Stimulated activated CD8-positive, alpha-beta memory T cell treated with anti-CD3 and anti-CD28 coated beads, Interleukin-4, amount 100 ng/mL, for 4 hours (primary cell): ENCODE data around the gene KLHL29.

Experiments
- DNase-seq, 2 donors: peaks; one replicate each; pipeline ENCODE4 v3.0.0-alpha.2; 2020; ENCODE audit warnings: low read depth in 2 of 2, low spot score in 1 of 2

The KLHL29 gene

GRCh38 chr2:23651187-23652080 lies 266.5 kb downstream of the KLHL29 start:
- DNase-seq, result no peak

DNA sequence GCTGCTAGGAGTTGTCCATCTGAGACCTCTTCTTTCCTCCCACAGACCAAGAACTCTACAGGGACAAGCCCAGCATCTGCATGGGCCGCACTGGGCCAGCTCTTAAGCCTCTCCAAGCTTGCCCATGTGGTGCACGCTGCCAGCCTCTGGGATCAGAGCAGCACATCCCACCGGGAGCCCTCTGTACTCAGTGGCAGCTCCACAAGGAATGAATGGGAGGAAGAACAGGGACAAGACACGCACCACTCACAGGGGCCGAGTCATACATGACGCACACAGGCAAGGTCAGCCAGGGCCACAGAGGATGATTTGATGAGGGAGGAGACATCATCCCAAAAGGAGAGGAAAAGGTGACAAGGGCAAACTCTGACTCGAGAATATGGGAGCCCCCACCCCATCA lies 268.3 kb downstream of the KLHL29 start:
- DNase-seq, result no peak

- DNase-seq, result no peak
These were observed 269.8 kb downstream of the KLHL29 start for GRCh38 chr2:23654756-23655155.

DNA sequence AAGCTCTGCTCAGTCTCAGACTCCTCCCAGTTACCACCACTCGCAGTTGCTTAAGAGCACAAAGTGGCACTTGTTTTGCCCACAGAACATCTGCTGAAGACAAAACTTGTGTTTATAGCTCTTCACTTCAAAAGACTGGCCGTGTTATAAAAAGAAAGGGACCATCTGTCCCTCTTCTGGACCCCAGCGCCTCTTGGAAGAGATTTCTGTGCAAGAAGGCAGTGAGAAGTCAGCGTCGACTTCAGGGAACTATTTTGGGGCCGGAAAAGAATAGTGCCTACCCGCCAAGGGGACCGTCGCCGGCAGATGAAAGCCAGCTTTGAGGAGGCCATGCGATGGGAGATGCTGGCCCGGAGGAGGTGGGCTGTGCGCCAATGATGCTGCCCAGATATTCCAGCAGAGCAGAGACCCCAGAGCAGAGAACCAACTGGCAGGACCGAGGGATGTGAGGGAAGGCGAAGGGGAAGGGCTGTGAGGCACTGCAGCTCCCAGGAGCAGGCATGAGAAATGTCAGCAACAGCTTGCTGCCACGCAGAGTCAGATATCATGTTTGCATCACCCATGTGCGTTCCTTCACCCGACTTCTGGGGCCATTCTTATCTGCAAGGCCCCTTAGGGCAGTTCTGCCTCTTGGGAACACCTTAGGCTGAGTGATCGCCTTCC lies 271.1 kb downstream of the KLHL29 start:
- DNase-seq, result no peak

DNA sequence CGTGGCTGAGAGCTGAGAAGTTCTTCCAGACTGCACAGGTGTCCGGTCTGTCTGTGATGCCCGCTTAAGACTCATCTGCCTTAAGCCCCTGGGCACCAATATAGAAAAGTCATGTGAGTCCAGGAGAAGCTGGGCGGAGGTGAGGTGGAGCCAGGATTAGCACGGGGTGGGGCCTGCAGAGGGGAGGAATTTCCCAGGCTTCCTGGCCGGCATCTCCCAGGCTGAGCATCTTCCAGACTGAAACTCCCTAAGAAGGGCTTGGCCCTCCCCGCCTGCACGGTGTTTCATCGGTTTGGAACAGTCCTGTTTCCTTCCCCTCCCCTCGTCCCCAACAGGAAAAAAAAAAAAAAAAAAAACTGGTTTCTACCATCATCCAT lies 271.6 kb downstream of the KLHL29 start:
- DNase-seq, result no peak

GRCh38 chr2:23657371-23657770 lies 272.4 kb downstream of the KLHL29 start:
- DNase-seq, result no peak

GRCh38 chr2:23657934-23658333 lies 273.0 kb downstream of the KLHL29 start:
- DNase-seq, result no peak

DNA sequence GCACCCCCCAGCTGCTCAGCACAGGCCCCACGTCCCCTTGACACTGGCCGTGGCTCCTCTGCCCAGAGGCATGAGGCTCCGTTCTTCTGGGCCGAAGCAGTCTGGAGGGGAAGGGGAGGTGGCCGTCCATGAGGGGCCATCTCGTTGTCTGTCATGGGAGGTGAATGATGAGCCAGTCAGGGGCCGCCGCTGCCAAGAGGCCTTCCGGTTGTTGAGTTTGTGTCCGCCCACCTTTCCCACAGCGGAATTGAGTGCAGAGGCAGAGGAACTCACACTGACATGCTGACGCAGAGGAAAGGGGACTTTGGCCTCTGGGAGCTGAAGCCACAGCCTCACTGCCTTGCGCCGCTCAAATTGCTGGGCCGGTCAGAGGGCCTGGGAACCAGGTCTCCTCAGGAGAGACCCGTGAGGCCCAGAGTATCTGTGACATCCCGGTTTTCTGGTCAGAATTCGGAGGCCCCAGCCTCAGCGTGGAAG lies 273.5 kb downstream of the KLHL29 start:
- DNase-seq, result no peak

DNA sequence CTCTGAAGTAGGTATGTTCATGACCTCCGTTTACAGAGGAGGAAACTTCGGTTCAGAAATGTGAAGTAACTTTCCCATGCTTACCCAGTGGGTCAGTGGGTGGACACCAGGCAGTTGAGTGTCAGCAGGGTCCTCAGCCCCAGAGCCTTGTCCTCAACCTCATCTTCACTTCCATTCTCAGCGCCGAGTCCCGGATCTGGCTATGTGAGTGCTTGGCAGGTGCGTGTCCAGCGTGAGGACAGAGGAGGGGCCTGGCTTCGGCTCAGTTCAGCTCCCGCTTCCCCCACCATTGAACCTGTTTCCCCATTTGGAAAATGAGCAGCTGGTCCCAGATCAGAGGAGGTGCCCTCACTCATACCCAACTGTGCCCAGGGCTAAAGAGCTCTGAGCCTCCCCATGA lies 274.3 kb downstream of the KLHL29 start:
- DNase-seq, result no peak

DNA sequence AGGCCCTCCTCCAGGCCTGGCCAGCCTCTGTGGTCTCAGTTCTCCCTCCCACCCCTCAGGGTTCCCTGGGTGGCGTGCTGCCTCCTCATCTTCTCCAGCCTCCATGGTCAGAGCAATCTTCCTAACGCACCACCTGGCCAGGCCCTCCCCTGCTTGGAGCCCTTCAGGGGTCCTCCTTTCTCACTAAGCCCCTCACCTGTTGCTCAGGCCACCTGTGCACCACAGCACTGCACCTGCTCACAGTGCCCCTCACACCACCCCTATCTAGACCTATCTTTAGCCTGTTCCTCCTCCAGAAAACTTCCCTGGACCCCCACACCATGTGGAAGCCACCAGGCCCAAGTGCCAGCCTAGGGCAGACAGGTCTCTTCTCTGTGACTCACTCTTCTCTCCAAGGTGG lies 274.8 kb downstream of the KLHL29 start:
- DNase-seq, result no peak

GRCh38 chr2:23660237-23660636 lies 275.3 kb downstream of the KLHL29 start:
- DNase-seq, result no peak

GRCh38 chr2:23661276-23662050 lies 276.5 kb downstream of the KLHL29 start:
- no peak for DNase-seq

DNA sequence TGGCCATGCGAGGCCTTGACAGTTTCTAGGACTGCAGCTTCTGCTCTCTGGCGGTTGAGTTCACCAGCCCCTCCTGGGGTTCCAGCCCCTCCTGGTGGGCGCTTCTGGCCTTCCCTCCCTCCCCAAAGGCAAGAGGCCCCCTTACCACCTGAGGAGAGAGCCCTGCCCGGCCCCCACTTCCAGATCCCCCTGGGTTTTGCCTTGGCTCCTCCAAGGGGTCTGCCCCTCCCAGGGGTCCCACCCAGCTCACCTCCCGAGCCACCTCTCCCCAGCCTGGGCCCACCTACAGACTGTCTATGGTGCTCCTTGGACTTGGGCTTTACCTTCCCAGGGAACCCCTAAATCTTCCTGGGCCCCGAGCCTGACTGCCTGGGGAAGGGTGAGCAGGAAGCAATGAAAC lies 277.5 kb downstream of the KLHL29 start:
- no peak for DNase-seq

DNA sequence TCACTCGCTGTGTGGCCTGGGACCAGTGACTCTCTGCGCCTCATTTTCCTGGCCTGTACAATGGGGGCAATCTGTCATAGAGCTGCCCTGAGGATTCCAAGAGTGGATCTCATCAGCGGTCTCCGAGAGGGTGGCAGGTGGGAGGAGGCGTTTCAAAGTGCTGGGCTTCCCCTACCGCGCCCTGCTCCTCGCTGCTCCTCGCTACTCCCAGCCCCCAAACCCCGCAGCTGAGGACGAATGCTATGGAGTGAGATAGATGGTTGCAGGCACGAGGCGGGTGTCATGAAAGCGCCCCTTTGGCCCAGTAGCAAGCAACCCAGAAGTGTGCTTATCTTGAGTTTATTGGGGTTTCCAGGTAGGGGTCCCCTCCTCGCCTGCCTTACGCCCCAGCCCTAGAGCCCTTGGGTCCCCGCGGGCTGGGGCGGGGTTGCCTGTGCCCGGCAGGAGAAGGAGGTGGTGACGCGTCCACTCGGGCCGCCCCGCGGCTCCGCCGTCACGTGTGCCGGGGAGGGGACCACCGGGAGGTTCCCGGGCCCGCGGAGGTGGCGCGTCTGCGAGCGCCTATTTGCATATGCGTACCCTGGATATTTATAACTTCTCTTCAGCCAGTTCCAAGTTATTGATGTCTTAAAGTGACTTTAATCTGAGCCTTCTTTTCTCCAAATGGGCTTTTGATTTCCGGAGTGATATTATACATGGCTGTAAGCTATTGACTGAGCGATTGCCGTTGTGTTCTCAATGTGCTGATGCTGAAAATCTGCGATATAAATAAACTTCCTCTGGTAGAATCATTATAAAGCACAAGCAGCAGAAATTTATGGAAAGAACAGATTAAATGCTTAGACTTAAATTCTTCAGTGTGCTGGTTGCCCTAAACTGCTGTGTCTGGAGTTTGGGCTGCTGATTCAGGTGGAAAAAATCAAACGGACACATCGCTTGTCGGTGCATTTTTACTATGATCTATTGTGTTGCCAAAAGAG lies 278.3 kb downstream of the KLHL29 start:
- no peak for DNase-seq

GRCh38 chr2:23664066-23664788 lies 279.2 kb downstream of the KLHL29 start:
- no peak for DNase-seq

- no peak for DNase-seq
These were observed 281.4 kb downstream of the KLHL29 start for GRCh38 chr2:23666241-23666979.

DNA sequence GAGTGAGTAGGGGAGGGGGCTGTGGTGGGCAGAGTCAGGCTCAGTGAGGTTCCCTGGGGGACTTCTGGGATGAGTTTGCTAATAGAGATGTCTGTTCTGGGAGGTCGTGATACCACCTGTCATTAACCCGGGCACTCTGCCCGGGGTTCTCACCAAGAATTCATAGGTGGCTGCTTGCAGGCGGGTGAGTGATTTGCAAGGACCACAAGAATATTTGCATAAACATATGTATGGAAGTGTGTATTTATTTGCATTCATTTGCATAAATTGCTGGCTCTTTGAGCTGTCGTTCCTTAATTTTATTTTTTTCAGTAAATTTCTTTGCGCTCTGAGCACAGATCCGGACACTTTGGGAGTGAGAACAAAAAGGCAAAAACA lies 282.0 kb downstream of the KLHL29 start:
- DNase-seq, result no peak

DNA sequence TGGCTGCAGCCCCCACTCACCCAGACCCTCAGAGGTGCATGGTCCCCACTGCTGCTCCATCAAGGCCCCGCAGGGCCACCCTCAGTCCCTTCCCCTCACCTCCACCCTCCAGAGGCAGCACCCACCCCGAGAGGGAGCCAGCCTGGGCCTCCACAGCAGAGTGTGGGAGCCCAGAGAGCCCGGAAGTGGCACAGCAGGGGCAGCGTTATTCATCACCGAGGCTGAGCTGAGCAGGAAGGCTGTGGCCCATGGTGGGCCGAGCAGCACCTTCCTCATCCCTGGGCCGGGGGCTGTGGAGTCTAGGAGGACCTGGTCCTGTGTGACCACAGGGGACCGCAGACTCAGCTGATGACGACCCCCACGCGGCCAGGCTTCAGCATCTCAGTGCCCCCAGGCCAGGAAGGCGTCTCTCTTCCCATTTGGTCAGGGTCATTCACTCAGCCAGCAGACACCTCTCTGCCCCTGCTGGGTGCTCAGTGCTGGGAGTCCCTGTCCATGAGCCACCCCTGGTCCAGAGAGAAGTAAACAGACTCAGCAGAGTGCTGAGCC lies 283.9 kb downstream of the KLHL29 start:
- no peak for DNase-seq
